Caki2 (cell line): ENCODE results near the gene PRR7. TPM values are rescaled to one million over a fixed set of nuclear protein-coding genes. Genes with fewer than 3 reads are reported as not detected.
"Not testable (repeated sequence)": the region's sequence is repeated elsewhere in the genome, so short reads cannot be mapped to it uniquely, and the experiment has no call there.

Source experiments
- DNase-seq: peaks from one replicate; pipeline ENCODE4 v3.0.0-alpha.2; 2015; ENCODE audit warnings: low read depth
- in situ Hi-C: cut with HindIII; loops from 2 replicates; pipeline ENCODE4 v1.10.0; 2016; ENCODE audit warnings: low sequenced_read_pairs, low pct_unique_long_range_greater_than_20kb, mixed read lengths
- total RNA-seq: library from RNA; depleted of rRNA; stranded (reverse); fragments of >200 nt; shearing (Covaris generic); gene quantifications from 2 replicates; pipeline ENCODE4 v1.2.3, GENCODE V29; 2014; ENCODE audit warnings: low replicate concordance

The PRR7 gene
- total RNA-seq, 1 experiment from 2014 or later: 50.5 TPM

DNA sequence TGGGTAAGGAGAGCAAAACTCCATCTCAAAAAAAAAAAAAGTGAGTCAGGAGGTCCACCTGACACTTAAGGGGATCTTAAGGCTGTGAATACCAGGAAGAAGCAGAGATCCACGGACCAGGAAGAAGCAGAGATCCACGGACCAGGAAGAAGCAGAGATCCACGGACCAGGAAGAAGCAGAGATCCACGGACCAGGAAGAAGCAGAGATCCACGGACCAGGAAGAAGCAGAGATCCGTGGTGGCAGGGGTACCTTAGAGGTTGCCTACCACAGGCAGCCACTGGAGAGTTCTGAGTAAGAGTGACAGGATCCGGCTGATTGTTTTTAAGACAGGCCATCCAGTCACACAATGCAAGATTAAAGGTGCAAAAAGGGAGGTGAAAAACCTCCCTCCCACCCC lies 26.1 kb upstream of the PRR7 start:
- in situ Hi-C loops, DNase-seq: not testable (repeated sequence)

DNA sequence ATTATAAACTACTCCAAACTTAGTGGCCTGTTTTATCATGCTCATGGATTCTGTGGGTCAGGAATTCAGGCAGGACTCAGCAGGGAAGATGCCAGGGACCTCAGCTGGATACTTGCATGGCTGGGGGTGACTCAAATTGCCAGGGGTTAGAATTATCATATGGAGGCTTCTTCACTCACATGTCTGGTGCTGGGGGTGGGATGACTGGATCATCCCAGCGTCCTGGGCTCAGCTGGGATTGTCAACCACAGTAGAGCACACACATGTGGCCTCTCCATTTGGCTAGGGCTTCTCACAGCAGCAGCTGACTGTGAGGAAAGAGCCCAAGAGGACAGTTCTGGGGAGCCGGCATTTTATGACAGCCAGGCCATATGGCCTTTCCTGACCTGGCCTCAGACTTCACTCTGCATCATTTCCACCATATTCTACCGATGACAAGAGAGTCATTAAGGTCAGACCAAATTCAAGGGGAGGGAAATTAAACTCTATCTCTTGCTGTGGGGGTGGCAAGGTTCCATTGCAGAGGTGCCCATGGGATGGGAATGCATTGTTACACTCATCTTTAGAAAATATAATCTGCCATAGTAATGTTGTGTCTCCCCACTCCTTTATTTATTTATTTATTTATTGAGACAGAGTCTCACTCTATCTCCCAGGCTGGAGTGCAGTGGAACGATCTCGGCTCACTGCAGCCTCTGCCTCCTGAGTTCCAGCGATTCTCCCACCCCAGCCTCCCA lies 25.4 kb upstream of the PRR7 start:
- no peak for DNase-seq
- in situ Hi-C loops: no loop called here

DNA sequence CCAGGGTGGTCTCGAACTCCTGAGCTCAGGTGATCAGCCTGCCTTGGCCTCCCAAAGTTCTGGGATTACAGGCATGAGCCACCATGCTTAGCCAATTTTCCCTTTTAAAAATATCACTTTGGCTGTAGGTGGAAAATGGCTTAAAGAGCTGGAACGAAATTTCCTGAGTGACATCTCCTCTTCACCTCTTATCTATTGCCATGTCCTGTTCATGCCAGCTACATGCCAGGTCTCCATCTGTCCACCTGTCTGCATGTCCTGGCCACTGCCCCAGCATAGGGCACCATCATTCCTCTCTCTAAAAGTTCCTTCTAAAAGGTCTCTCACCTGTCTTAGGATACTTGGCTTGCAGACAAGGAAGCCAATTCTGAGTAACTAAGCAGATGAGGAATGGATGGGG lies 22.9 kb upstream of the PRR7 start:
- in situ Hi-C loops: no loop called here
- no peak for DNase-seq

DNA sequence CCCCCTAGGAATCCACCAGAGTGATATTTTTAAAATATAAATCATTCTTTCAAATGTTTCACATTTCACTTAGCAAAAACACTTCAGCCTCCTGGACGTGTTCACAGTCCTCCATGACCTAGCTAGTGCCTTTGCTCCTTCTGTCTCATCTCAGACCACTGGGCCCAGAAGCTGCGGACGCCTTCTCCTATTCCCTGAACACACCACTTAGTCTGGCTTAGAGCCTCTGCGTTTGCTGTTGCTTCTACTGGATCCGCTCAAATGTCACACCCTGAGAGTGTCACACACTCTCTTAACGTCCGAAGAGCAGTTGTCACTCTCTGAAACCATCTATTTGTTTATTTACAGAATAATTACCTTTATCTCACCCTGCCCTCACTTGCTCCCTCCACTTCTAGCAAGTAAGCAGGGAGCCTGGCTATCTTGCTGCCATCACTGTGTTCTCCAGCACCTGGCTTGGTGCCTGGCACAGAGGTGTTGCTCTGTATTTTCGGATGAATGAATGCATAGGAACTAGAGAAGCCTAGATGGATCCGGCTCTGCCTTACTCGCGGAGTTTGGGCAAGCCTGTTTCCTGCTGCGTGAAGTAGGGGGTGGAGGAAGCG lies 21.3 kb upstream of the PRR7 start:
- in situ Hi-C loops: no loop called here

DNA sequence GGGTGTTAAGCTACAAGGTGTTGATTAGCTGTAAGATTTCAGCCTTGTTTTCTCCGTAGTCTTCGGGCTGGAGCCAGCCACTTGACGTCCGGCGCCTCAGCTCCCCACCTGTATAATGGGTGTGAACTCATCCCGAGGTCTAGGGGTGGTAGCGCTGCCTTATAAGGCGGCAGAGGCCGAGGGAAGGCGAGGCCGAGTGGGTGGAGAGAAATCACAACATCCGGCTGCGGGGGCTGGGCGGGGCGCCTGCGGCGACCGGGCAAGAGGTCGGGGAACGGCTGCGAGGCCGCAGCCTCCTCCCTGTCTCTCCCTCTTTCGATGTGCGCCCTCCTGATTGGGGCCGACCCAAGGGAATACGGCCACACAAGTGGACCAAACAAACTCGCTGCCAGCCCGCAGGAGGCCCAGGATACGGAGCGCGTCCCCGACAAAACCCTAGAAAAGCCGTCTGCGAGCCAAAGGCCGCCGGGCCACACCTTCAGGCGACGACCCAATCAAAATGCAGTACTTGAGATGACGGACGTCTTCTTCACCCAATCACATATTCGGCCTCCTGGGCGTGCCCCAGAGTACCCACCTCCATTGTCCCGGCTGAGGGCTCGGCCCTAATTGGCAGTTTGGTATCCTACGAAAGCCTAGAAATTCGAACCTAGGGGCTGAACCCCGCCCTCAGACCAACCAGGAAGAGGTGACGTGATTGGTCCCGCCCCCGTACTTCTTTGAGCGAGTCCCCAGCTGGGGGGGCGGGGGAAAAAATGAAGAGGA lies 20.6 kb upstream of the PRR7 start:
- DNase-seq: peak; percentile 100
- in situ Hi-C loops: no loop called here

More for the DNA sequence above, 21.3 kb upstream of the PRR7 start:
- DNase-seq: no peak

DNA sequence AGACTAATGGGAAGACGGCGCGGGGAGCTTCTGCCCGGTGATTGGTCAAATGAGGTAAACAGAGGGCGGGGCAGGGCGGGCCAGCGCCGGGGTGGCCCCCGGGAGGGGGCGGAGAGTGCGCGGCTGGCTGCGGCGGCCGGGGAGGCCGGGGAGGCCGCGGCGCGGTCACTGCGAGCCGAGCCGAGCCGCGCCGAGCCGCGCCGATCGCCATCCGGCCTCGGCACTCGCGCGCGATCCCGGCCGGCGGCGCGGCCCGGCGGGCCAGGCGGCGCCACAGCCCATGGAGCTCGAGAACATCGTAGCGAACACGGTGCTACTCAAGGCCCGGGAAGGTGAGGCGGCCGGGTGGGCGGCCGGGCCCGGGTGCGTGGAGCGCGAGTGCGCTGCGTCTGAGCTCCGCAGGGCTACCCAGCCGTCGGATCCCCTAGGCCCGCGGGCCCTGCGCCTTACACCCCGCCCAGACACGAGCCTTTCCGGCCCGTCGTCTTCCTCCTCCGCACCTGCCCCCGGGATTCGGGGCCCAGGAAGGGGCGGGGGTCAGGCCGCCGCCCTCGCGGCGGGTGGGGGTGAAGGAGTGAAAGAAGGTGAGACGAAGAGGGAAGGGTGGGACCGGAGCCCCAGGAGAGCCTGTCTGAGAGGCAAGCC lies 19.9 kb upstream of the PRR7 start, which contains the start of gene GRK6:
Gene GRK6, plus strand, starts transcription at position 111 of the 645 bp plus-strand sequence. Its CDS starts 170 bp downstream, at position 281.
- in situ Hi-C loops: no loop called here
- peak; percentile 56 for DNase-seq

DNA sequence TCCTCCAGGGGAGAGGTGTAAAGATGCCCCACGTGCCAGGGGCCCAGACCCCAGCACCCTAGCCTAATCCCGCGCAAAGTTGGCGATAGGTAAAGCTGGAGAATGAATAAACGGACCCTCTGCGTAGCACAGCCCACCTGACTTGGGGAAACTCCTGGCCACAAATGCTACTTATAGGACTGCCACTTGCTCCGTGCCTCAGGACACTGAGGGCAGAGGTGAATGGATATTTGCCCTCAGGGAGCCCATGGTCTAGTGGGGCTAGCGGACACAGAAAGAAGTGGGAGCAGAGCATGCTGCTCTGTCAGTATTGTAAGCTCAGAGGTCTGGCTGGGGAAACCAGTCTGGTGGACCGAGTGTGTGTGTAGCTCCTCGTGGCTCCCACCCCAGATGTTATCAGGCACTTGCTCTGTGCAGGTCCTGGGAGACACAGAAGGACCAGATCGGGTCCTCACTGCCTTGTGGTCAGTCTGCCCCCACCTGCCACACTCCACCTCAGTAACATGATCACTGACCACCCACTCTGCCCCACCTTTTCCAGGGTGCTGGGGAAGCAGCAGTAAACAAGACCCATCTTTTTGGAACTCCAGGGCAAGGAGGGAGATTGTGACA lies 19.3 kb upstream of the PRR7 start:
- DNase-seq: no peak
- in situ Hi-C loops: no loop called here

DNA sequence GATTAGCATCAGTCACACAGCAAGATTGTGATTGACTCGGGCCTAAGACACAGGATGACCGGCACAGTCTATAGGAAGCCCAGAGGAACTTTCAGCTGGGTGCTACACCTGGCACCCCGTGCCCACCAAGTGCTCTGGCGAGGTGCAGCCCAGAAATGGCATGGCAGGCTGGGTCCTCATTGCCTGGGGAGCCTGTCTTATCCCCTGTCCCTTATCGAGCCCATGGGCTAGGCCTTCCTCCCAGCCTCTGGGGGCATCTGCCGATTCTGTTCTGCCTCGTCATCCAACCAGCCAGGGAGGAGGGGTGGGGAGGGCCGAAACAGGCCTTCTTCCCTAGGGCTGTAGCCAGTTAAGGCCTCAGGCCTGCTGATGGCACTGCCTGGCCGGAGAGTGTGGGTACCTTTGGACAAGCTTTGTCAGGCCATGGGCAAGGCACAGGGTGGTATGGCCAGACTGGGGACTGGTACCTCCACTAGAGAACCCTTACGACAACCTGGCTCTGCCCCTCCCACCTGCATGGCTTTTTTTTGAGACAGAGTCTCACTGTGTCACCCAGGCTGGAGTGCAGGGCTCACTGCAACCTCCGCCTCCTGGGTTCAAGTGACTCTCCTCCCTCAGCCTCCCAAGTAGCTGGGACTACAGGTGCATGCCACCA lies 18.6 kb upstream of the PRR7 start:
- DNase-seq: no peak
- in situ Hi-C loops: no loop called here

DNA sequence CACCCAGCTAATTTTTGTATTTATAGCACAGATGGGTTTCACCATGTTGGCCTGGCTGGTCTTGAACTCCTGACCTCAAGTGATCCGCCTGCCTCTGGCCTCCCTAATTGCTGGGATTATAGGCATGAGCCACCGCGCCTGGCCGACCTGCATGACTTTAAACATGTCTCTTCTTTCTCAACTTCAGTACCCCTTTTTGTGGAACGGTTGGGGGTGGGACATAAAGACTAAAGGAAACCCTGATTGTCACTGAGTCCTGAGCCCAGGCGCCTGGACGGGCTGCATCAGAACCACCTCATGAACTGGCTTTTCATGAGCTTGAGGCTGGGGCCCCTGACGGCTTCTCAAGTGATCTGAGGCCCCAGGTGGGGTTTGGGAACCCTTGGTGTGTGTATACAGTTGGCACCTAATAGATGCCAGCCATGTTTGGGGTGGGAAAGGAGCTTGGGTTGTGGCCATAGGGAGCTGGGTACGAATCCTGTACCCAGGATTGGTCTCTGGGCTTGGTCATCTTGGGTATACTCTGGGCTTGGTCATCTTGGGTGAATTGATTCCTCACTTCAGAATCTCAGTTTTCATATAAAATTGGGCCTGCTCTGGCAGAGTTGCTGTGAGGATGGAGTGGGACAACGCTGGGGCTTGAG lies 17.9 kb upstream of the PRR7 start:
- in situ Hi-C loops: no loop called here
- DNase-seq: no peak

DNA sequence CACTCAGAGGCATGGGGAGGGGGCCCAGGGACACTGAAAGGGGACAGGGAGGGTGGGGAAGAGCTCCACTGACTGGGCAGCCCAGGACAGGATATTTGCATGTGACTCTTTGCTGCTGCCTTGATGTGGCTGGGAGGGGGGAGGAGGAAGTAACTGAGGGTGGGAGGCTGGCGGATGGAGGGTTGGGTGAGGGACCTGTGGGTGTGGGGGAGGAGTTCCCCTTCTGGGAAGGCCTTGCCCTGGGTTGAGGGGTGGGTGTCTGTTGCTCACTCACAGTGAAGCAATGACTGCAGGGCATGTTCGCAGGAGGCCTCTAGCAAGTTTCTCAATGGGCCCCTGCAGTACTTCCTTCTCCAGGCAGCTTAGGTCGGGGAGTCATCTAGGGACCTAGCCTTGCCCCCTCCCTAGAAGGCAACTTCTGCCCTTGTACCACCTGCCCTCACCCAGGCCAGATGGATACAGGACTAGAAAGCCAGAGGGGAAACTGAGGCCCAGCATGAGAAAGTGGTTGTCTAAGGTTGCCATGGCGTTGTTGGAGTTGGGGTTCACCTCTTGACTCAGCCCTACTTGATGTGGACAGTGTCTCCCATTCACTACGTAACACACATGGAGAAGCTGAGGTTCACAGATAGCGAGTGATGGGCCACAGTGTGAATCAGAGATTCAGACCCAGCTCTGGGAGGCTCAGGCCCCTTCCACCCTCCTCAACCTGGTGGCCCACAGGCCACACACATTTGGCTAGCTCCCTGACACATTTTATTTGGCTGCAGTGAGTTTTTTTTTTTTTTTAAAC lies 17.2 kb upstream of the PRR7 start:
- in situ Hi-C loops: no loop called here
- no peak for DNase-seq

DNA sequence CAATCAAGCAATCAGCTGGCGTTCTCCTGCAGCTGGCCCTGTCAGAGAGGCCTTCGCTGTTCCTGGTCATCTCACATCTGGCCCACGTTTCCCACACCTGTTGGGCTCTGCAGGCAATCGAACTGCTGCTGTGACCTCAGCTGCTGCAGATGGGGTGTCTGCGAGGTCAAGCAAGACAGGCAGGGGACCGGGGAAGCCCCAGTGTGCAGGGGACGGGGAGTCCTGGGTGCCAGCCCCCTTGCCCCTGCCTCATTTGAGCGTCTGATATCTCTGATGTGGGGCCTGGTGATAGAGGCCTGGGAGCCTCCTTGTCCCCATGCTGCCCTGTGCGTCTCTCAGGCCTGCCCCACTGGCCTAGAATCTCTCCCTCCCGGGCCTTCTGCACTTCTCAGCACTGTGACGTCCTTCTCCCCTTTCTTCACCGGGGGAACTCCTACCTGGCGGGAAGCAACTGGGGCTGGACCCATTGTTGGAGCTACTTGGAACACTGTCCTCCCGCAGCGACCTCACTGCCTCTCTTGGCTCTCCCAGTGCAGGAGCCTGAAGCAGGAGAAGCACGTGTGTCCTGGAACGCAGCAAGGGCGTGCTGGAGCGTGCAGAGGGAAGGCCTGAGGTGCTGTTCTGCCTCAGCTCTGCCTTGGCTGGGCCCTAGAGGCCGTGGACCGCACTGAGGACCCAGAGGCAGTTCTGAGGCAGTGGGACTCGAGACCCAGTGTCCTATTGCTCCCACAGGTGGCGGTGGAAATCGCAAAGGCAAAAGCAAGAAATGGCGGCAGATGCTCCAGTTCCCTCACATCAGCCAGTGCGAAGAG lies 16.3 kb upstream of the PRR7 start:
- in situ Hi-C loops: no loop called here
- no peak for DNase-seq

DNA sequence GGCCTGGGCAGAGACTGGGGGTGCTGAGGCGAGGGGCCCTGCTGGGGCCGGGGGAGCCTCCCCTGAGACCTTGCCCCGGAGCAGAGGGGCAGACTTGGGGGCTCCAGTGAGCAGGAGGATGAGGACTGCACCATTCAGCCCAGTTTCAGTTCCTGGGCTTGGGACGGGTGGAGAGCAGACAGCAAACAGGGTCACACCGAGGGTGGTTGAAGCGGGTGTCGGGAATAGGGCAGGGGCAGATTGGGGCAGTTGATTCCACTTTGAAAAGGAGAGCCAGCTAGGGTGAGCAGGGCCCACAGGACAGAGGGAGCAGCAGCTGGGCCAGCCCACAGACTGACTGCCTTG lies 15.7 kb upstream of the PRR7 start:
- DNase-seq: no peak
- in situ Hi-C loops: no loop called here

DNA sequence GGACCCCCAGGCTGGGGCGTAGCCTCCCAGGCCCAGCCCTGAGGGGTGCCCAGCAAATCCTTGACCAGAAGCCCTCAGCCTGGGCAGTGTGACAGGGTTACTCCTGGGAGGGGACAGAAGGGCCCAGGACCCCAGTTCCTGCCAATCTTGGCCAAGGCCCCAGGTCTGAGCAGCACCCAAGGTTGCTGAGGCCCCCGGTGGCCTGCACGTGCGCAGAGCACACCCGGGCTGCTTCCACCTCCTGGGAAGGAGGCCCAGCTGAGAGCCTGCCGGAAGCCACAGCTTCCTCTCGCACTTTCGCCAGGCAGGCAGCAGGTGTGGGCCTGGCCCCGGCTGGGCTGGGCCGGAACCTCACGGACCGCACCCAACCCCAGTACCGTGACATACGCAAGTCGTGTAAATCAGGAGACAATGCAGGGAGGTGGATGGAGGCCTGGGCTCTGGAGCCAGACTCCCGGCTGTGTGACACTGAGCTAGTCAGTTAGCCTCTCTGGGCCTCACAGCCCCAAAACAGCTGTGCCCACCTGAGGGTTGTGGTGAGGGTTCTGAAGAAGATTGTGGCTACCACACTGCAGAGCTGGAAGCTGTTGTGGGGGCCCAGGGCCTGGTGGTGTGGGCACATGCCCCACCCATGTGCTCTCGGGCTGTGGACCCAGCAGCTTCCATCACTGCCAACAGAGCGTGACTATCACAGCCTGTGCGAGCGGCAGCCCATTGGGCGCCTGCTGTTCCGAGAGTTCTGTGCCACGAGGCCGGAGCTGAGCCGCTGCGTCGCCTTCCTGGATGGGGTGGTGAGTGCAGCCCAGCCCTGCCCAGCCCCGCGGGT lies 15.1 kb upstream of the PRR7 start:
- no peak for DNase-seq
- in situ Hi-C loops: no loop called here

DNA sequence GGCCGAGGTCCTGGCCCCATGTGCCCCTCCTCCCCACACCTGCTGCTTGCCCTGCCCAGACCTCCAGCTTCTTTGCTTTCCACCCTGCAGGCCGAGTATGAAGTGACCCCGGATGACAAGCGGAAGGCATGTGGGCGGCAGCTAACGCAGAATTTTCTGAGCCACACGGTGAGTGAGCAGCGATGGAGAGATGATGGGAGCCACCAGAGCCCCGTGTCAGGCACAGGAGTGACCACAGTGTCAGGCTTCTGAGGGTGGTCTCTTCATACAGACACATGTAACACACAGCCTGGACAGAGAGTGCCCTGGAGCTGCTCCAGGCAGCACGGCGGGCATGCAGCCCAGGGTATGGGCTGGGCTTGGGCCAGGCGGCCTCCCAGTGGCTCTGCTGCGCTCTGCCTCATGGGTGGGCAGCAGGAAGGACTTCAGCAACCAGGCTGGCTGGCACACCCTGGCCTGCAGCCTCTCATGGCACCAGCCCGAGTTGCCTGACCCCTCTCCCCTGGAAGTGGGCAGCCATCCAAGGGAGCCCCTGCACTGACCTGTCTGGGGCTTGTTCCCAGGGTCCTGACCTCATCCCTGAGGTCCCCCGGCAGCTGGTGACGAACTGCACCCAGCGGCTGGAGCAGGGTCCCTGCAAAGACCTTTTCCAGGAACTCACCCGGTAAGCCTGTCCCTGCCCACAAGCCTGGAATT lies 14.3 kb upstream of the PRR7 start:
- in situ Hi-C loops: no loop called here
- no peak for DNase-seq
